ENCODE measurements around the gene LRRC14B. TPM values are rescaled to one million over a fixed set of nuclear protein-coding genes. Genes with fewer than 3 reads are reported as not detected.

The LRRC14B gene
- total RNA-seq, 1 experiment from 2014 or later = 0.82 TPM

DNA sequence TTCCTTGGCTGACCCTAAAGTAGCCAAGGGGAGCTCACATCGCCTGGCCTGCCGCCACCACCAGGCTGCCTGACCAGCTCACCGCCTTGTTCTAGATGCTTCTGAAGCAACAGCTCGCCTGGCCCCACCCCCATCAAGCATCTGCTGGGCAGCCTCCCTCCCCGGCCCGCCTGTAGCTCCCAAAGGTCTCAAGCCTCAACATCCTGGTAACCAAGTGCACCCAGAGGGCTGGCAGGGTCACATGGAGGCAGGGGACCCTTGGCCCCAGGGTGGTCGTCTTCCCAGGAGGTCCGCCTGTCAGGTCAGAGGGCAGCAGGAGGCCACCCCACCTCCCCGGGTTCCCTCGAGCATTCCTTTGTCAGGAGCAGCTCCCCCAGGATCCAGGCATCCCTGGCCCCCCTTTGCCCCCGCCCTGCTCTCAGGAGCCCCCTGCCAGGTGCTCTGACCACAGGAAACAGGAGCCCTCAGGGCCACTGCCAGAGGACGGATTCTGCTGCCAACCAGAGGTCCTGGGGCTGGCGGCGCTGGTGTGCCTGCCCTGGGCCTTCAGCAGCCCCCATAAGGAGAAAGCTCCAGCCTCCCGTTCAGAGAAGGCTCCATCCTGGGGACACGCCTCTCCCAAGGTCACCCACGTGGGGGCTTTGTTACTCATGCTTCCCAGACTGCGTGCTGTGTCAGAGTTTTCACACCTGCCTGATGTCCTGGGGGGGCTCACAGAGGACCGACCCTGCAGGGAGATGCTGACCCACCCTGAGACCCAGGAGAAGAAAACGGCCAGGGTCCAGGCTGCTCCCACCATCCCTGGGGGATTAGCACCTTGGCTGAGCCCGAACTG lies 3.5 kb upstream of the LRRC14B start:
- ChIA-PET CTCF (interaction anchor here (0.5 to 1.0 kb wide), 5 partner anchors 10 to 157 kb away, joined by 3 to 18 read pairs (median 3); partner anchors contain the start of gene PDCD6), POLR2A (no interaction called here)
- peaks cover 47% of the 10 kb centered on the region for H3K4me1 ChIP-seq (ENCODE audit: control insufficient read depth, insufficient read depth, low read length)
- peak overlapping the region; percentile 69 for H3K27ac ChIP-seq (ENCODE audit: low read length)
- intact Hi-C loops (cut with micrococcal nuclease; ENCODE audit: unreplicated experiment) = no loop called here
- ATAC-seq (no peak), DNase-seq (ENCODE audit: low read depth, low spot score) (no peak)
- no peaks in the 10 kb centered on the region for H3K9me3 ChIP-seq (ENCODE audit: control insufficient read depth, insufficient read depth, low read depth, low read length)
- TF ChIP-seq SIN3A (IDR thresholded peaks at IDR 0.05; ENCODE audit: borderline replicate concordance, insufficient read depth, low read depth, low read length) (no peak), CTCF (IDR thresholded peaks at IDR 0.05) (no peak), POLR2AphosphoS5 (IDR thresholded peaks at IDR 0.05; ENCODE audit: low read depth, low read length) (no peak), TCF7L2 (IDR thresholded peaks at IDR 0.05; ENCODE audit: low read depth, low read length) (no peak)
- TF ChIP-seq, protein P1, sequence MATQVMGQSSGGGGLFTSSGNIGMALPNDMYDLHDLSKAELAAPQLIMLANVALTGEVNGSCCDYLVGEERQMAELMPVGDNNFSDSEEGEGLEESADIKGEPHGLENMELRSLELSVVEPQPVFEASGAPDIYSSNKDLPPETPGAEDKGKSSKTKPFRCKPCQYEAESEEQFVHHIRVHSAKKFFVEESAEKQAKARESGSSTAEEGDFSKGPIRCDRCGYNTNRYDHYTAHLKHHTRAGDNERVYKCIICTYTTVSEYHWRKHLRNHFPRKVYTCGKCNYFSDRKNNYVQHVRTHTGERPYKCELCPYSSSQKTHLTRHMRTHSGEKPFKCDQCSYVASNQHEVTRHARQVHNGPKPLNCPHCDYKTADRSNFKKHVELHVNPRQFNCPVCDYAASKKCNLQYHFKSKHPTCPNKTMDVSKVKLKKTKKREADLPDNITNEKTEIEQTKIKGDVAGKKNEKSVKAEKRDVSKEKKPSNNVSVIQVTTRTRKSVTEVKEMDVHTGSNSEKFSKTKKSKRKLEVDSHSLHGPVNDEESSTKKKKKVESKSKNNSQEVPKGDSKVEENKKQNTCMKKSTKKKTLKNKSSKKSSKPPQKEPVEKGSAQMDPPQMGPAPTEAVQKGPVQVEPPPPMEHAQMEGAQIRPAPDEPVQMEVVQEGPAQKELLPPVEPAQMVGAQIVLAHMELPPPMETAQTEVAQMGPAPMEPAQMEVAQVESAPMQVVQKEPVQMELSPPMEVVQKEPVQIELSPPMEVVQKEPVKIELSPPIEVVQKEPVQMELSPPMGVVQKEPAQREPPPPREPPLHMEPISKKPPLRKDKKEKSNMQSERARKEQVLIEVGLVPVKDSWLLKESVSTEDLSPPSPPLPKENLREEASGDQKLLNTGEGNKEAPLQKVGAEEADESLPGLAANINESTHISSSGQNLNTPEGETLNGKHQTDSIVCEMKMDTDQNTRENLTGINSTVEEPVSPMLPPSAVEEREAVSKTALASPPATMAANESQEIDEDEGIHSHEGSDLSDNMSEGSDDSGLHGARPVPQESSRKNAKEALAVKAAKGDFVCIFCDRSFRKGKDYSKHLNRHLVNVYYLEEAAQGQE (IDR thresholded peaks at IDR 0.05; ENCODE audit: insufficient read depth in 1 of 2, low read depth in 2 of 2, low read length in 1 of 2) = no peak
- H3K27me3 ChIP-seq (ENCODE audit: control insufficient read depth, insufficient read depth, low read length) = no peaks in the 10 kb centered on the region
- peak overlapping the region in 1 of 2 experiments; percentile 46; a peak in 2 of 4 replicates for H3K4me3 ChIP-seq (ENCODE audit: low read depth in 2 of 2, low read length in 2 of 2)
- no TSS peak for BruUV-seq (replicated peaks)
- in situ Hi-C loops (cut with HindIII; ENCODE audit: low pct_unique_long_range_greater_than_20kb, low sequenced_read_pairs) = no loop called here
- H3K36me3 ChIP-seq (ENCODE audit: control insufficient read depth, insufficient read depth, low read length) = no peaks in the 10 kb centered on the region

DNA sequence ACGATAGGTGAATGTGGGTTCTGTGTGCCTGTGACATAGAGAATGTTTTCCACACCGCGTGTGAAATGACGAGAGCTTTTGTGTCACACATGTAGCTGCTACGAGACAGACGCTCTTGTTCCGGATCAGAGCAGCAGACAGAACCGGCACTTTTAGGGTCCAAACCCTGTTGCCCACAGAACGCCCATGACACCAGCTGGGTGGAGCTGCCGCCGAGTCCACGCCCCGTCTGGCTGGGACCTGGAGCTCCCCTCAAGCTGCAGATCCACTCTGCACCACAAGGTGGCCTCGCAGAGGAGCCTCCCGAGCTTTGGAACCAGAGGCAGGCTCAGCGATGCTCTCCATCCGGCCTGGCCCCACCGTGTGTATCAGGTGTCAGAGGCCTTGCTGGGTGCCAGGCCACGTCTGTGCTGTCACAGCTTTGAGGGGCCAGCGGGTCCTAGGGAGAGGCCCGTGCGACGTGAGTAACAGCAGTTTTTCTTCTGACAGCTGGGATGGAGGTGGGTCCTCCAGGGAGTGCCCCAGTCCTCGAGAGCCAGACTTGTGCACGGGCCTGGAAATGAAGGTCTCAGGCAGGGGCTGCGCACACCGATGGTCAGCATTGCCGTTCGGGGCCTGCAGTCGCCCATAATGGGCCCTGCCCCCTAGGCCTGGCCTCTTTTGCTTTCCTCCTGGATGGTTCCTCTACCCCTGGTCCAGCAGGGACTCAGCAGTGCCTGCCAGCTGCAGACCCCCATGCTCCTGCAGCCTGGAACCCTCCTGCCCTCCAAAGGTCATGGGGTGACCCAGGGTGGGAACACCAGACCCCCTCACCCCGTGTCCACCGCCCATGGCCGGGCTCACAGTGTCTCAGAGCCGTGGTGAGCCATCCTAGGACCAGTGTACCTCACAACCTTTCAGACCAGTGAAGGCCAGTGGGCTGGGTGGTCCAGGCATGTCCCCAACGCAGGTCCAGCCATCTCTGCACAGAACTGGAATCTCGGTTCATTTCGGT lies 2.5 kb upstream of the LRRC14B start:
- H3K36me3 ChIP-seq (ENCODE audit: control insufficient read depth, insufficient read depth, low read length) = no peaks in the 10 kb centered on the region

More for the DNA sequence above, 2.5 kb upstream of the LRRC14B start:
- H3K27me3 ChIP-seq (ENCODE audit: control insufficient read depth, insufficient read depth, low read length) = no peaks in the 10 kb centered on the region
- intact Hi-C loops (cut with micrococcal nuclease; ENCODE audit: unreplicated experiment) = no loop called here
- H3K4me3 ChIP-seq (ENCODE audit: low read depth in 2 of 2, low read length in 2 of 2) = peak overlapping the region in 1 of 2 experiments; percentile 46; a peak in 2 of 4 replicates
- H3K27ac ChIP-seq (ENCODE audit: low read length) = peak overlapping the region; percentile 69
- POLR2A ChIA-PET = no interaction called here
- in situ Hi-C loops (cut with HindIII; ENCODE audit: low pct_unique_long_range_greater_than_20kb, low sequenced_read_pairs) = no loop called here
- no peak for TF ChIP-seq SIN3A (IDR thresholded peaks at IDR 0.05; ENCODE audit: borderline replicate concordance, insufficient read depth, low read depth, low read length)
- peak; percentile 96 for TF ChIP-seq CTCF (IDR thresholded peaks at IDR 0.05)
- no peak for TF ChIP-seq TCF7L2 (IDR thresholded peaks at IDR 0.05; ENCODE audit: low read depth, low read length)
- TF ChIP-seq, protein P1 (IDR thresholded peaks at IDR 0.05; ENCODE audit: insufficient read depth in 1 of 2, low read depth in 2 of 2, low read length in 1 of 2) = no peak
- peak; percentile 86 for ATAC-seq
- H3K9me3 ChIP-seq (ENCODE audit: control insufficient read depth, insufficient read depth, low read depth, low read length) = no peaks in the 10 kb centered on the region
- peaks cover 47% of the 10 kb centered on the region for H3K4me1 ChIP-seq (ENCODE audit: control insufficient read depth, insufficient read depth, low read length)
- BruUV-seq (replicated peaks) = no TSS peak
- DNase-seq (ENCODE audit: low read depth, low spot score) = peak; percentile 64
- CTCF ChIA-PET = interaction anchor here (0.5 to 1.0 kb wide), 5 partner anchors 37 to 164 kb away, joined by 3 to 4 read pairs (median 3); partner anchors contain the start of gene PDCD6
